A673 (cell line): ENCODE measurements around the gene CCL1. TPM values are rescaled to one million over a fixed set of nuclear protein-coding genes. Genes with fewer than 3 reads are reported as not detected.

ENCODE experiments used
- BruUV-seq: library from RNA; stranded (reverse); fragments of 400-500 nt; replicated peaks from 2 replicates; lab custom pipeline; 2021; lab: Mats Ljungman, UMichigan
- CTCF ChIA-PET: fragments of 300-600 bp; sonication (Branson Sonifier 250); formaldehyde crosslinking; loops from one replicate; lab custom pipeline; 2022; ENCODE audit warnings: antibody characterized with exemption; lab: Charles Lee
- POLR2A ChIA-PET: fragments of 300-600 bp; sonication (Branson Sonifier 250); formaldehyde crosslinking; loops from one replicate; lab custom pipeline; 2022; ENCODE audit warnings: antibody characterized with exemption; ENCODE audit not compliant: low non-redundant PET; lab: Charles Lee
- DNase-seq: peaks from one replicate; pipeline ENCODE4 v3.0.0-alpha.2; 2015; ENCODE audit warnings: low spot score
- H3K27ac ChIP-seq: fragments of 200-600 bp; sonication (generic); 2 replicates; pipeline ENCODE4 v1.5.1; 2016; ENCODE audit warnings: mixed run types, low read depth, mild to moderate bottlenecking, mixed read lengths, antibody characterized with exemption, low read length; ENCODE audit not compliant: poor library complexity, severe bottlenecking
- H3K27me3 ChIP-seq: fragments of 200-600 bp; sonication (generic); replicated peaks from 2 replicates; pipeline ENCODE4 v1.6.1; 2017; ENCODE audit warnings: mixed run types, low read depth, mild to moderate bottlenecking, mixed read lengths, antibody characterized with exemption, low read length; ENCODE audit not compliant: insufficient read depth, poor library complexity
- H3K36me3 ChIP-seq: fragments of 200-600 bp; sonication (generic); 2 replicates; pipeline ENCODE4 v1.6.1; 2016; ENCODE audit warnings: mixed run types, mild to moderate bottlenecking, mixed read lengths, antibody characterized with exemption, low read length; ENCODE audit not compliant: insufficient read depth, poor library complexity, severe bottlenecking
- H3K4me1 ChIP-seq: fragments of 200-600 bp; sonication (generic); 2 replicates; pipeline ENCODE4 v1.6.1; 2017; ENCODE audit warnings: mixed run types, mild to moderate bottlenecking, mixed read lengths, antibody characterized with exemption, low read length; ENCODE audit not compliant: insufficient read depth, poor library complexity, severe bottlenecking
- H3K4me3 ChIP-seq: fragments of 200-600 bp; sonication (generic); 2 replicates; pipeline ENCODE4 v1.5.1; 2016; ENCODE audit warnings: low read depth, mixed run types, mild to moderate bottlenecking, mixed read lengths, low read length; ENCODE audit not compliant: poor library complexity, severe bottlenecking
- H3K9me3 ChIP-seq: fragments of 200-600 bp; sonication (generic); 2 replicates; pipeline ENCODE4 v1.6.1; 2016; ENCODE audit warnings: mixed run types, low read depth, mild to moderate bottlenecking, mixed read lengths, antibody characterized with exemption, low read length; ENCODE audit not compliant: poor library complexity, severe bottlenecking
- CTCF ChIP-seq: fragments of 300-800, 200-600 bp; sonication (generic); conservative IDR thresholded peaks from 2 replicates; pipeline ENCODE4 v1.5.1; 2017; ENCODE audit warnings: low read depth, mild to moderate bottlenecking, antibody characterized with exemption, low read length, moderate library complexity, mixed read lengths
- EZH2 ChIP-seq: fragments of 200-600 bp; sonication (generic); IDR thresholded peaks from 2 replicates; pipeline ENCODE4 v1.6.1; 2017; ENCODE audit warnings: borderline replicate concordance, low read depth, mild to moderate bottlenecking, mixed read lengths, antibody characterized with exemption, low read length; ENCODE audit not compliant: poor library complexity, severe bottlenecking
- intact Hi-C: fragments of 100-400 bp; cut with micrococcal nuclease; formaldehyde crosslinking; loops from one replicate; pipeline ENCODE4 v1.10.0; 2022; ENCODE audit not compliant: unreplicated experiment
- total RNA-seq: library from RNA; stranded (reverse); gene quantifications from 2 replicates; pipeline ENCODE4 v1.2.3, GENCODE V29; 2021

The CCL1 gene
- total RNA-seq, 1 experiment from 2014 or later: not detected

- no peaks in the 10 kb centered on the region for H3K36me3 ChIP-seq
- no peak overlapping the region for H3K27ac ChIP-seq
- POLR2A ChIA-PET: no interaction called here
- no peaks in the 10 kb centered on the region for H3K9me3 ChIP-seq
- BruUV-seq: no TSS peak
- H3K27me3 ChIP-seq: peaks cover 5% of the 10 kb centered on the region
- intact Hi-C loops: no loop called here
- no peak for DNase-seq
- no peak overlapping the region for H3K4me3 ChIP-seq
- CTCF ChIA-PET: no interaction called here
- no peaks in the 10 kb centered on the region for H3K4me1 ChIP-seq
- no peak for TF ChIP-seq EZH2
- TF ChIP-seq CTCF: no peak
Observed at GRCh38 chr17:34311291-34311690, 51.7 kb downstream of the CCL1 start.

Other genes with a start within 250 kb of the CCL1 start
- gene CCL2, start 107.9 kb downstream of the CCL1 start, total RNA-seq: 3.7 and 3.9 TPM in 2 replicates
- not detected in 2 replicates for gene CCL7, start 93.0 kb downstream of the CCL1 start, total RNA-seq
- not detected in 2 replicates for gene CCL11, start 77.5 kb downstream of the CCL1 start, total RNA-seq
- not detected in 2 replicates for gene CCL8, start 43.8 kb downstream of the CCL1 start, total RNA-seq
- not detected in 2 replicates for gene CCL13, start 6.8 kb downstream of the CCL1 start, total RNA-seq
- gene TMEM132E, start 216.3 kb upstream of the CCL1 start, total RNA-seq: 0.04 TPM in 1 of 2 replicates, not detected in the other